Naive thymus-derived CD4-positive, alpha-beta T cell (primary cell): ENCODE results near the gene ARHGEF10L. TPM values are rescaled to one million over a fixed set of nuclear protein-coding genes. Genes with fewer than 3 reads are reported as not detected.

ENCODE experiments used
- ATAC-seq: fragments of 150-1000 bp; cut with Tn5 transposase; 2 replicates; pipeline ENCODE4 v1.10.0; 2021; ENCODE audit warnings: mild to moderate bottlenecking, moderate library complexity
- CTCF ChIA-PET: fragments of 350-600 bp; sonication (Branson Sonifier 250); formaldehyde crosslinking; loops from one replicate; lab custom pipeline; 2021; ENCODE audit warnings: antibody characterized with exemption; lab: Charles Lee
- POLR2A ChIA-PET: fragments of 350-600 bp; sonication (Branson Sonifier 250); formaldehyde crosslinking; loops from one replicate; lab custom pipeline; 2021; ENCODE audit warnings: antibody characterized with exemption, inconsistent platforms; lab: Charles Lee
- DNase-seq, 9 donors: peaks; one replicate each; pipeline versions ENCODE4 v3.0.0 to v3.0.0-alpha.2; 2020 to 2022; ENCODE audit warnings: mixed read lengths in 1 of 9
- H3K27ac ChIP-seq: one replicate; pipeline ENCODE4 v1.7.0; 2013; ENCODE audit warnings: mild to moderate bottlenecking, low read depth, low read length, moderate library complexity
- H3K27me3 ChIP-seq, 2 donors: one replicate each; pipeline ENCODE4 v1.7.0; 2013; ENCODE audit warnings: low read length in 2 of 2, mild to moderate bottlenecking in 2 of 2, moderate library complexity in 2 of 2; ENCODE audit not compliant: control insufficient read depth in 2 of 2, insufficient read depth in 2 of 2
- H3K36me3 ChIP-seq, 3 experiments: 1 replicate in 2 of 3; 2 replicates in 1 of 3; pipeline ENCODE4 v1.7.0; 2013; ENCODE audit warnings: low read length in 3 of 3, mild to moderate bottlenecking in 3 of 3, moderate library complexity in 1 of 3; ENCODE audit not compliant: insufficient read depth in 3 of 3, control insufficient read depth in 2 of 3
- H3K4me1 ChIP-seq, 2 donors: one replicate each; pipeline ENCODE4 v1.7.0; 2013; ENCODE audit warnings: low read length in 2 of 2, mild to moderate bottlenecking in 2 of 2, moderate library complexity in 1 of 2; ENCODE audit not compliant: control insufficient read depth in 2 of 2, insufficient read depth in 2 of 2
- H3K4me3 ChIP-seq: 2 replicates; pipeline ENCODE4 v1.7.0; 2013; ENCODE audit warnings: mild to moderate bottlenecking, low read length
- H3K9me3 ChIP-seq, 3 experiments: 1 replicate in 2 of 3; 2 replicates in 1 of 3; pipeline ENCODE4 v1.7.0; 2013; ENCODE audit warnings: low read length in 3 of 3; ENCODE audit not compliant: control insufficient read depth in 2 of 3
- H3K27ac Mint-ChIP-seq, 9 donors: one replicate each; pipeline ENCODE4 v1.8.0; 2020 to 2022; ENCODE audit warnings: mixed read lengths in 9 of 9, mild to moderate bottlenecking in 8 of 9, moderate library complexity in 5 of 9, inconsistent platforms in 2 of 9
- H3K27me3 Mint-ChIP-seq, 5 donors: one replicate each; pipeline ENCODE4 v1.8.0; 2021 to 2022; ENCODE audit warnings: mixed read lengths in 5 of 5, mild to moderate bottlenecking in 1 of 5
- H3K36me3 Mint-ChIP-seq, 5 donors: one replicate each; pipeline ENCODE4 v1.8.0; 2020 to 2022; ENCODE audit warnings: mixed read lengths in 5 of 5, mild to moderate bottlenecking in 3 of 5, inconsistent platforms in 1 of 5
- H3K4me1 Mint-ChIP-seq, 7 donors: one replicate each; pipeline ENCODE4 v1.8.0; 2020 to 2022; ENCODE audit warnings: mixed read lengths in 7 of 7, mild to moderate bottlenecking in 3 of 7, inconsistent platforms in 1 of 7
- H3K4me3 Mint-ChIP-seq, 10 donors: one replicate each; pipeline ENCODE4 v1.8.0; 2020 to 2022; ENCODE audit warnings: mild to moderate bottlenecking in 10 of 10, mixed read lengths in 10 of 10, moderate library complexity in 6 of 10, inconsistent platforms in 2 of 10
- H3K9me3 Mint-ChIP-seq, 11 donors: one replicate each; pipeline ENCODE4 v1.8.0; 2020 to 2022; ENCODE audit warnings: mixed read lengths in 11 of 11, mild to moderate bottlenecking in 4 of 11, inconsistent platforms in 1 of 11, moderate library complexity in 1 of 11
- intact Hi-C, 2 donors: fragments of 100-400 bp; cut with micrococcal nuclease; formaldehyde crosslinking; loops; one replicate each; pipeline ENCODE4 v1.15.1; 2023
- polyA plus RNA-seq, 2 donors: library from polyadenylated mRNA; unstranded; fragments of 300-500 nt; fragmentation: Illumina TruSeq; gene quantifications; one replicate each; pipeline ENCODE4 v1.2.3, GENCODE V29; 2021
- total RNA-seq, 6 experiments: library from RNA in 5 of 6; stranded (reverse) in 5 of 6; gene quantifications; 1 replicate in 5 of 6; 2 replicates in 1 of 6; pipeline ENCODE4 v1.2.3 and lab custom pipeline; 2021 to 2026

The ARHGEF10L gene
- total and polyA plus RNA-seq, 7 experiments from 2014 or later = 0.59 to 19.7 (median 0.84) TPM; not detected in 3

- H3K9me3 ChIP-seq = no peaks in the 10 kb centered on the region
- H3K27ac ChIP-seq = no peak overlapping the region
- no peak overlapping the region for H3K27ac Mint-ChIP-seq
- H3K27me3 Mint-ChIP-seq = peaks cover 0 to 7% (median 4%) of the 10 kb centered on the region in 5 donors
- ATAC-seq (no peak), DNase-seq (no peak)
- H3K4me3 Mint-ChIP-seq = no peak overlapping the region
- ChIA-PET POLR2A (no interaction called here), CTCF (no interaction called here)
- no peak overlapping the region for H3K4me3 ChIP-seq
- intact Hi-C loops = no loop called here
- H3K4me1 Mint-ChIP-seq = no peaks in the 10 kb centered on the region
- no peaks in the 10 kb centered on the region for H3K9me3 Mint-ChIP-seq
- H3K4me1 ChIP-seq = no peaks in the 10 kb centered on the region
- H3K36me3 ChIP-seq = no peaks in the 10 kb centered on the region
- H3K27me3 ChIP-seq = no peaks in the 10 kb centered on the region
- no peaks in the 10 kb centered on the region for H3K36me3 Mint-ChIP-seq
Measured at GRCh38 chr1:17611991-17612390, 72.5 kb downstream of the ARHGEF10L start.

- Mint-ChIP-seq H3K4me3 (no peak overlapping the region), H3K27me3 (peaks cover 0 to 7% (median 4%) of the 10 kb centered on the region in 5 donors), H3K27ac (no peak overlapping the region), H3K36me3 (no peaks in the 10 kb centered on the region), H3K9me3 (no peaks in the 10 kb centered on the region), H3K4me1 (no peaks in the 10 kb centered on the region)
- Histone ChIP-seq H3K9me3 (no peaks in the 10 kb centered on the region), H3K4me1 (no peaks in the 10 kb centered on the region), H3K36me3 (no peaks in the 10 kb centered on the region), H3K4me3 (no peak overlapping the region), H3K27me3 (no peaks in the 10 kb centered on the region), H3K27ac (no peak overlapping the region)
- POLR2A ChIA-PET = no interaction called here
- ATAC-seq = no peak
- intact Hi-C loops = no loop called here
- no peak for DNase-seq
- CTCF ChIA-PET = no interaction called here
Measured at GRCh38 chr1:17612831-17613230, 73.3 kb downstream of the ARHGEF10L start.

GRCh38 chr1:17614586-17614985 lies 75.1 kb downstream of the ARHGEF10L start:
- Histone ChIP-seq H3K9me3 (no peaks in the 10 kb centered on the region), H3K27me3 (no peaks in the 10 kb centered on the region), H3K4me3 (no peak overlapping the region), H3K4me1 (no peaks in the 10 kb centered on the region), H3K36me3 (no peaks in the 10 kb centered on the region), H3K27ac (no peak overlapping the region)
- Mint-ChIP-seq H3K9me3 (no peaks in the 10 kb centered on the region), H3K4me1 (peaks cover 0 to 2% (median 0%) of the 10 kb centered on the region in 7 donors), H3K27ac (no peak overlapping the region), H3K4me3 (no peak overlapping the region), H3K36me3 (no peaks in the 10 kb centered on the region), H3K27me3 (peaks cover 0 to 20% (median 14%) of the 10 kb centered on the region in 5 donors)
- ATAC-seq = no peak
- intact Hi-C loops = no loop called here
- POLR2A ChIA-PET = no interaction called here
- no peak for DNase-seq
- CTCF ChIA-PET = no interaction called here

GRCh38 chr1:17615157-17615556 lies 75.7 kb downstream of the ARHGEF10L start:
- Histone ChIP-seq H3K27ac (no peak overlapping the region), H3K36me3 (no peaks in the 10 kb centered on the region), H3K4me1 (no peaks in the 10 kb centered on the region), H3K9me3 (no peaks in the 10 kb centered on the region), H3K4me3 (no peak overlapping the region), H3K27me3 (no peaks in the 10 kb centered on the region)
- CTCF ChIA-PET = no interaction called here
- Mint-ChIP-seq H3K9me3 (no peaks in the 10 kb centered on the region), H3K27ac (no peak overlapping the region), H3K4me3 (no peak overlapping the region), H3K36me3 (no peaks in the 10 kb centered on the region), H3K4me1 (peaks cover 0 to 2% (median 0%) of the 10 kb centered on the region in 7 donors), H3K27me3 (peaks cover 0 to 25% (median 14%) of the 10 kb centered on the region in 5 donors)
- intact Hi-C loops = no loop called here
- POLR2A ChIA-PET = no interaction called here
- peak; percentile 50 for ATAC-seq
- no peak for DNase-seq

- Mint-ChIP-seq H3K27ac (no peak overlapping the region), H3K4me3 (no peak overlapping the region), H3K36me3 (no peaks in the 10 kb centered on the region), H3K4me1 (peaks cover 0 to 5% (median 0%) of the 10 kb centered on the region in 7 donors), H3K9me3 (no peaks in the 10 kb centered on the region), H3K27me3 (peaks cover 0 to 29% (median 14%) of the 10 kb centered on the region in 5 donors)
- DNase-seq (no peak), ATAC-seq (no peak)
- intact Hi-C loops = no loop called here
- no peaks in the 10 kb centered on the region for H3K4me1 ChIP-seq
- no peaks in the 10 kb centered on the region for H3K36me3 ChIP-seq
- CTCF ChIA-PET = no interaction called here
- H3K4me3 ChIP-seq = no peak overlapping the region
- H3K9me3 ChIP-seq = no peaks in the 10 kb centered on the region
- H3K27me3 ChIP-seq = no peaks in the 10 kb centered on the region
- H3K27ac ChIP-seq = no peak overlapping the region
- POLR2A ChIA-PET = no interaction called here
Measured at GRCh38 chr1:17615959-17616358, 76.5 kb downstream of the ARHGEF10L start.

GRCh38 chr1:17616731-17617279 lies 77.3 kb downstream of the ARHGEF10L start:
- Histone ChIP-seq H3K36me3 (no peaks in the 10 kb centered on the region), H3K4me1 (no peaks in the 10 kb centered on the region), H3K27ac (no peak overlapping the region), H3K9me3 (no peaks in the 10 kb centered on the region), H3K4me3 (no peak overlapping the region), H3K27me3 (no peaks in the 10 kb centered on the region)
- Mint-ChIP-seq H3K27ac (no peak overlapping the region), H3K27me3 (peaks cover 0 to 29% (median 14%) of the 10 kb centered on the region in 5 donors), H3K9me3 (no peaks in the 10 kb centered on the region), H3K4me3 (no peak overlapping the region), H3K36me3 (no peaks in the 10 kb centered on the region), H3K4me1 (peaks cover 0 to 5% (median 0%) of the 10 kb centered on the region in 7 donors)
- ChIA-PET POLR2A (no interaction called here), CTCF (no interaction called here)
- no peak for ATAC-seq
- intact Hi-C loops = no loop called here
- no peak for DNase-seq

- Histone ChIP-seq H3K36me3 (no peaks in the 10 kb centered on the region), H3K4me3 (no peak overlapping the region), H3K27ac (no peak overlapping the region), H3K27me3 (no peaks in the 10 kb centered on the region), H3K4me1 (no peaks in the 10 kb centered on the region), H3K9me3 (no peaks in the 10 kb centered on the region)
- no peak overlapping the region for H3K27ac Mint-ChIP-seq
- H3K27me3 Mint-ChIP-seq = peaks cover 0 to 29% (median 14%) of the 10 kb centered on the region in 5 donors
- ChIA-PET POLR2A (no interaction called here), CTCF (no interaction called here)
- H3K9me3 Mint-ChIP-seq = no peaks in the 10 kb centered on the region
- no peak for ATAC-seq
- no peak overlapping the region for H3K4me3 Mint-ChIP-seq
- peaks cover 0 to 5% (median 0%) of the 10 kb centered on the region in 7 donors for H3K4me1 Mint-ChIP-seq
- intact Hi-C loops = no loop called here
- DNase-seq = no peak
- no peaks in the 10 kb centered on the region for H3K36me3 Mint-ChIP-seq
Measured at GRCh38 chr1:17617787-17618557, 78.5 kb downstream of the ARHGEF10L start.
